Measurements from ENCODE around the gene SMAD6. TPM values are rescaled to one million over a fixed set of nuclear protein-coding genes. Genes with fewer than 3 reads are reported as not detected.

SMAD6 gene
- total and polyA plus RNA-seq, 9 of the 15 experiments (the other 6 are each of a cell fraction or from before 2014, with no cell fraction given): 0.10 to 15.5 (median 3.7) TPM

GRCh38 chr15:66725464-66725785 lies 23.4 kb downstream of the SMAD6 start:
- Histone ChIP-seq H4K20me1 (replicated peaks; ENCODE audit: control insufficient read depth, insufficient read depth, low read length) (peaks cover 7% of the 10 kb centered on the region; the same call in 1 of the 2 replicates), H3K27ac (ENCODE audit: extremely low read depth, low read depth, low read length) (no peak overlapping the region), H3K79me2 (ENCODE audit: control insufficient read depth, insufficient read depth, low read length) (peaks cover 35% of the 10 kb centered on the region), H3K9me3 (replicated peaks; ENCODE audit: control insufficient read depth, insufficient read depth, low read depth, low read length) (no peaks in the 10 kb centered on the region), H3K4me3 (no peak overlapping the region), H3K4me2 (ENCODE audit: insufficient read depth, low read length) (no peak overlapping the region), H3K27me3 (ENCODE audit: control insufficient read depth in 2 of 2, insufficient read depth in 2 of 2, low read length in 2 of 2) (no peaks in the 10 kb centered on the region), H3K4me1 (replicated peaks in 1 of 2; ENCODE audit: control insufficient read depth in 2 of 2, insufficient read depth in 2 of 2, low read length in 2 of 2) (peaks cover 30 to 31% of the 10 kb centered on the region in 2 experiments; a peak in 4 of 5 replicates), H3K36me3 (ENCODE audit: control insufficient read depth, insufficient read depth, low read length) (peaks cover 8% of the 10 kb centered on the region; the same call in 1 of the 3 replicates), H2AFZ (ENCODE audit: low read depth, low read length) (no peak overlapping the region), H3K9me1 (ENCODE audit: control insufficient read depth, insufficient read depth, low read length) (peaks cover 4% of the 10 kb centered on the region), H3K9ac (ENCODE audit: insufficient read depth in 1 of 2, low read depth in 2 of 2, low read length in 2 of 2) (peak overlapping the region in 1 of 2 experiments; percentile 54; a peak in 2 of 4 replicates)
- ChIA-PET CTCF (ENCODE audit: low intra/inter-chr PET ratio) (no interaction called here), POLR2A (interaction anchor here (1.0 kb wide), 1 partner anchor 144 kb away, joined by 3 read pairs; no protein-coding TSS in a partner anchor)
- no TSS peak for BruUV-seq (replicated peaks)
- intact Hi-C loops (cut with micrococcal nuclease) (no loop called here), in situ Hi-C loops (cut with MboI) (no loop called here)
- DNase-seq (ENCODE audit: extremely low read depth in 1 of 4, low spot score in 3 of 4): no peak
- FAIRE-seq: no peak
- TF ChIP-seq POLR3A (IDR thresholded peaks at IDR 0.05; ENCODE audit: borderline replicate concordance, extremely low read depth, insufficient read depth, insufficient read length) (no peak), BDP1 (IDR thresholded peaks at IDR 0.05; ENCODE audit: insufficient read depth, insufficient read length) (no peak), TARDBP (IDR thresholded peaks at IDR 0.05) (no peak), NCOA6 (IDR thresholded peaks at IDR 0.05) (no peak), ZNF277 (CRISPR knock-in tag; IDR thresholded peaks at IDR 0.05; ENCODE audit: borderline replicate concordance) (no peak), SFPQ (IDR thresholded peaks at IDR 0.05; ENCODE audit: low read depth, low read length) (no peak), DIDO1 (tag; IDR thresholded peaks at IDR 0.05; ENCODE audit: low read depth) (no peak), RHOXF2B (CRISPR knock-in tag; conservative IDR thresholded peaks at IDR 0.05) (no peak)
- no peak for ATAC-seq

Measured in K562 (cell line).